Subcutaneous abdominal adipose tissue (tissue), 5 donors: ENCODE results near the gene SHC4.
A peak's percentile ranks its signal among the peaks of the same experiment; 100 is the strongest.

Experiments
- H3K27ac ChIP-seq: one replicate; pipeline ENCODE4 v1.7.0; 2013; ENCODE audit warnings: low read depth, mild to moderate bottlenecking, inconsistent platforms, low read length, moderate library complexity
- H3K27me3 ChIP-seq, 5 donors: one replicate each; pipeline ENCODE4 v1.7.0; 2013; ENCODE audit warnings: low read length in 5 of 5, inconsistent platforms in 1 of 5; ENCODE audit not compliant: control insufficient read depth in 5 of 5, insufficient read depth in 4 of 5
- H3K36me3 ChIP-seq, 5 donors: one replicate each; pipeline ENCODE4 v1.7.0; 2013; ENCODE audit warnings: low read length in 5 of 5; ENCODE audit not compliant: control insufficient read depth in 5 of 5, insufficient read depth in 5 of 5
- H3K4me1 ChIP-seq, 5 donors: one replicate each; pipeline ENCODE4 v1.7.0; 2013; ENCODE audit warnings: low read length in 5 of 5, mild to moderate bottlenecking in 3 of 5, moderate library complexity in 1 of 5; ENCODE audit not compliant: control insufficient read depth in 5 of 5, insufficient read depth in 5 of 5
- H3K4me3 ChIP-seq, 5 donors: one replicate each; pipeline ENCODE4 v1.7.0; 2013; ENCODE audit warnings: low read length in 5 of 5, low read depth in 1 of 5
- H3K9ac ChIP-seq, 5 donors: one replicate each; pipeline ENCODE4 v1.7.0; 2013; ENCODE audit warnings: low read length in 5 of 5, mild to moderate bottlenecking in 4 of 5, moderate library complexity in 3 of 5
- H3K9me3 ChIP-seq, 5 donors: one replicate each; pipeline ENCODE4 v1.7.0; 2013; ENCODE audit warnings: low read length in 5 of 5; ENCODE audit not compliant: control insufficient read depth in 5 of 5
- donor health status: healthy.
- donor health status: healthy.
- donor health status: healthy.
- donor health status: healthy.
- donor health status: healthy.

Gene SHC4

DNA sequence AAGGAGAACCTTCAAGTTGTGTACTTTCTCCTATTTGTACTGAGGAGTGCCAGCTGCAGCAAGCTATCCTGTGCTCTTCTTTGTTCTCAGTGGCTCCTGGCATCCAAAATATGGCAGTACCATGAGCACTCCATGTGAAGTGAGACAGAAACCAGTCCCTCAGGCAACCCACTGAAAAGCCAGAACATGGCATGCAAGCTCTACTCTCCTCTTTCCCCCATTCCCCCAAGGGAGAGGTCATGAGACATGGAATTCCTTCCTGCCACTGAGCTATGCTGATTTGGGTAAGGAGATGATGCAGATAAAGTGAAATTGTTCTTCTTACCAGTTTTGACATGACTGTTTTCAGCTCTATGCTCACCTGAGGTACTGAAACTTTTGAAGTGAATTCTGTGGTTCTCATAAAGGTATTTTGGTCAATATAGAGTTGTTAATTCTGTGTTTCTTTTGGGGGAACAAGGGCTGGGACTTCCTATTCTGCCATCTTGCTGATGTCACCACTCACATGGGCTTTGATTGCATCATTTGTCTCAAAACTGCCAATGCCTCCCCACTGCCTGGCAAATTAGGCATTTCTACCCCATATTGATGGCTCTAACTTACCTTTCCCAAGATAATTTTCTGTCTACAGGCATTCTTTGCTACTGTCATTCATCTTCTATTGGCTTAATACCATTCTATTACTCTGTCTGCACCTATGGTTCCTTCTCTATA is 130.0 kb downstream of the SHC4 start:
- no peaks in the 10 kb centered on the region for H3K4me1 ChIP-seq
- H3K9me3 ChIP-seq = peaks cover 2 to 15% (median 9%) of the 10 kb centered on the region in 5 donors
- H3K27me3 ChIP-seq = peaks cover 0 to 3% (median 0%) of the 10 kb centered on the region in 5 donors
- H3K9ac ChIP-seq = no peak overlapping the region
- no peak overlapping the region for H3K4me3 ChIP-seq
- H3K27ac ChIP-seq = no peak overlapping the region
- no peaks in the 10 kb centered on the region for H3K36me3 ChIP-seq

- peaks cover 0 to 3% (median 0%) of the 10 kb centered on the region in 5 donors for H3K27me3 ChIP-seq
- H3K4me3 ChIP-seq = no peak overlapping the region
- no peaks in the 10 kb centered on the region for H3K36me3 ChIP-seq
- H3K9ac ChIP-seq = no peak overlapping the region
- H3K27ac ChIP-seq = no peak overlapping the region
- peaks cover 2 to 15% (median 9%) of the 10 kb centered on the region in 5 donors for H3K9me3 ChIP-seq
- no peaks in the 10 kb centered on the region for H3K4me1 ChIP-seq
Observed at GRCh38 chr15:48832648-48833047, 131.1 kb downstream of the SHC4 start.

DNA sequence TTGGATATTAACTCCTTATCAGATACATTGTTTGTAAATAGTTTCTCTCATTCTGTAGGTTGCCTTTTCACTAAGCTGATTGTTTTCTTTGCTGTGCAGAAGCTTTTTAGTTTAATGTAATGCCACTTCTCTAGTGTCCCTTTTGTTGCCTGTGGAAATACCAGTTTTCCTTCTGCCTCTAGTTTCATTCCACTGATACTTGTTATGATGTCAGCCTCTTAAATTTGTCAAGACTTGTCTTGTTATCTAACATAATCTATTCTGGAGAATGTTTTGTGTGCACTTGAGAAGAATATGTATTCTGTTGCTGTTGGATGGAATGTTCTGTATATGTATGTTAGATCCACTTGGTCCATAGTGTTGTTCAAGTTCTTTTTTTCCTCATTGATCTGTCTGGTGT is 134.8 kb downstream of the SHC4 start:
- no peaks in the 10 kb centered on the region for H3K27me3 ChIP-seq
- H3K27ac ChIP-seq = no peak overlapping the region
- no peak overlapping the region for H3K4me3 ChIP-seq
- H3K4me1 ChIP-seq = no peaks in the 10 kb centered on the region
- H3K36me3 ChIP-seq = no peaks in the 10 kb centered on the region
- H3K9ac ChIP-seq = no peak overlapping the region
- H3K9me3 ChIP-seq = peaks cover 1 to 15% (median 9%) of the 10 kb centered on the region in 5 donors

DNA sequence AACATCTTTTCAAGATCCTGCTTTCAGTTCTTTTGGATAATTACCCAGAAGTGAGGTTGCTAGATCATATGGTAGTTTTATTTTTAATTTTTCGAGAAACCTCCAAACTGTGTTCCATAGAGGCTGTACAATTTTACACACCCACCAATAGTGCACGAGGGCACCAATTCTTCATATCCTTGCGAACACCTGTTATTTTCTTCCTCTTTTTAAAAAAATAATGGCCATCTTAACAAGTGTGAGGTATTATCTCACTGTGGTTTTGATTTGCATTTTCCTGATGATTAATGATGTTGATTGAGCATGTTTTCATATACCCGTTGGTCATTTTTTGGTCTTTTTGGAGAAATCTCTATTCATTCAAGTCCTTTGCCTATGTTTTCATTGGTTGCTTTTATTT is 135.2 kb downstream of the SHC4 start:
- no peak overlapping the region for H3K4me3 ChIP-seq
- H3K9ac ChIP-seq = no peak overlapping the region
- H3K9me3 ChIP-seq = peaks cover 0 to 13% (median 7%) of the 10 kb centered on the region in 5 donors
- H3K27me3 ChIP-seq = no peaks in the 10 kb centered on the region
- H3K27ac ChIP-seq = no peak overlapping the region
- H3K36me3 ChIP-seq = no peaks in the 10 kb centered on the region
- H3K4me1 ChIP-seq = no peaks in the 10 kb centered on the region

DNA sequence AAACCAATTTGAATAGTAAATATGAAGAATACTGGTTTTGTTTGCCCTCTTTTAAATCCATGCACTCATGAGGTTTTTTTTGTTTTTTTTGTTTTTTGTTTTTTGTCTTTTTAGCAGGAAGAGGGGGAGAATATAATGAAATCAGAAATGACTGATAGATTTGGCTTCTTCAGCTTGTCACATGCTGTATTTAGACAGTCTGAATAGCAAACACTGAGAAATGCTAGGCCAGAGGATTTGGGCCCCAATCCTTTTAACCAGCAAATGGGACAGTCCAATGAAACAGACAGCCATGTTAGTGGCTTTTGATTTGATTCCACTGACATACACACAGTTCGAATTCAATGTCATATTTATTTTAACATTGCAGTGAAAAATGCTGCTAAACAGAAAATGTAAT is 138.6 kb downstream of the SHC4 start:
- Histone ChIP-seq H3K4me3 (no peak overlapping the region), H3K27me3 (no peaks in the 10 kb centered on the region), H3K9me3 (peaks cover 0 to 4% (median 0%) of the 10 kb centered on the region in 5 donors), H3K9ac (no peak overlapping the region), H3K36me3 (no peaks in the 10 kb centered on the region), H3K27ac (no peak overlapping the region), H3K4me1 (no peaks in the 10 kb centered on the region)

GRCh38 chr15:48823706-48824105 is 140.0 kb downstream of the SHC4 start:
- Histone ChIP-seq H3K4me1 (no peaks in the 10 kb centered on the region), H3K36me3 (no peaks in the 10 kb centered on the region), H3K4me3 (no peak overlapping the region), H3K27ac (no peak overlapping the region), H3K27me3 (no peaks in the 10 kb centered on the region), H3K9ac (no peak overlapping the region), H3K9me3 (peaks cover 0 to 4% (median 0%) of the 10 kb centered on the region in 5 donors)

DNA sequence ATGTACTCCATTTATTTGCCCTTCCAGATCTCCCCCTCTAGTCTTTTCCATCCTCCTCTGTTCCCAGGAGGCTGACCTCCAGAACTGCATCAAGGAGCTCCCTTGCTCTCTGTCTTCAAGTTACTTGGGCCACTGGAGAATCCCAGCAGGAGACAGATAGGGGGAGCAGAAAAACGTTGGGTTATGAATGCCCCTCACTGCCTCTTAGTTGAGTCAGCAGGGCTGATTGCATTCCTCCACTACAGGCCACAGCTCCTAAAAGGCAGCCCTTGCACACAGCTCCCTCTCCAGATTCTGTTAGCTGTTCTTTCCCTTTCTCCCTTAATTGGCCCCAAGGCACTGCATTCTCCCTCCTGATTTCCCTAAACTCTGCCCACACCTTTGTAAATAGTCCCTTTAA is 140.5 kb downstream of the SHC4 start:
- no peaks in the 10 kb centered on the region for H3K27me3 ChIP-seq
- H3K4me1 ChIP-seq = no peaks in the 10 kb centered on the region
- no peak overlapping the region for H3K9ac ChIP-seq
- no peak overlapping the region for H3K27ac ChIP-seq
- H3K36me3 ChIP-seq = no peaks in the 10 kb centered on the region
- H3K4me3 ChIP-seq = no peak overlapping the region
- peaks cover 0 to 4% (median 0%) of the 10 kb centered on the region in 5 donors for H3K9me3 ChIP-seq

DNA sequence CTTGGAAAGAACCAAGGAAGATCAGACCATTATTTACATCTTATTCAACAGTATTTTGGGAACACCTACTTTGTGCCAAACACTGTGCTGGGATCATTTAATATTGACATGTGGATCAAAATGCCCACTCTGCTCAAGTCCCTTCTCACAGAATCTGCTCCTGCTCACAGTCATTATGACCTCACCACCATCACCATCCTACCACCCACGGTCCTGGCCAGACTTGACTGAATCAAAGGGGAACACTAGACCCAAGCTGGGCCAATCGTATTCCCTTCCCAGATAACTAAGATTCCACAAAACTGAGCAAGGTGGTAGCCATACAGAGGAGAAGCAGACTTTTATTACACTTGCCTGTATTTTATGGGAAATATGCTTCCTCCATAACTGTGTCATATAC is 149.4 kb downstream of the SHC4 start:
- H3K9ac ChIP-seq = no peak overlapping the region
- H3K27me3 ChIP-seq = no peaks in the 10 kb centered on the region
- H3K36me3 ChIP-seq = no peaks in the 10 kb centered on the region
- H3K4me1 ChIP-seq = peaks cover 0 to 21% (median 20%) of the 10 kb centered on the region in 5 donors
- no peaks in the 10 kb centered on the region for H3K9me3 ChIP-seq
- H3K4me3 ChIP-seq = no peak overlapping the region
- no peak overlapping the region for H3K27ac ChIP-seq

- no peaks in the 10 kb centered on the region for H3K27me3 ChIP-seq
- peaks cover 0 to 22% (median 20%) of the 10 kb centered on the region in 5 donors for H3K4me1 ChIP-seq
- no peak overlapping the region for H3K27ac ChIP-seq
- H3K4me3 ChIP-seq = peak overlapping the region; percentile 80 to 86 (median 81)
- H3K9ac ChIP-seq = peak overlapping the region in 4 of 5 donors; percentile 49 to 61 (median 54)
- no peaks in the 10 kb centered on the region for H3K36me3 ChIP-seq
- H3K9me3 ChIP-seq = no peaks in the 10 kb centered on the region
Observed at GRCh38 chr15:48811325-48811958, 152.3 kb downstream of the SHC4 start.
